GM19328 (cell line): ENCODE results near the gene KIF5B.

Experiments
- ATAC-seq: cut with Tn5 transposase; IDR thresholded peaks from one replicate; pipeline ENCODE4 v1.9.1; 2021; ENCODE audit warnings: mild to moderate bottlenecking, moderate library complexity; ENCODE audit not compliant: unreplicated experiment

The KIF5B gene

DNA sequence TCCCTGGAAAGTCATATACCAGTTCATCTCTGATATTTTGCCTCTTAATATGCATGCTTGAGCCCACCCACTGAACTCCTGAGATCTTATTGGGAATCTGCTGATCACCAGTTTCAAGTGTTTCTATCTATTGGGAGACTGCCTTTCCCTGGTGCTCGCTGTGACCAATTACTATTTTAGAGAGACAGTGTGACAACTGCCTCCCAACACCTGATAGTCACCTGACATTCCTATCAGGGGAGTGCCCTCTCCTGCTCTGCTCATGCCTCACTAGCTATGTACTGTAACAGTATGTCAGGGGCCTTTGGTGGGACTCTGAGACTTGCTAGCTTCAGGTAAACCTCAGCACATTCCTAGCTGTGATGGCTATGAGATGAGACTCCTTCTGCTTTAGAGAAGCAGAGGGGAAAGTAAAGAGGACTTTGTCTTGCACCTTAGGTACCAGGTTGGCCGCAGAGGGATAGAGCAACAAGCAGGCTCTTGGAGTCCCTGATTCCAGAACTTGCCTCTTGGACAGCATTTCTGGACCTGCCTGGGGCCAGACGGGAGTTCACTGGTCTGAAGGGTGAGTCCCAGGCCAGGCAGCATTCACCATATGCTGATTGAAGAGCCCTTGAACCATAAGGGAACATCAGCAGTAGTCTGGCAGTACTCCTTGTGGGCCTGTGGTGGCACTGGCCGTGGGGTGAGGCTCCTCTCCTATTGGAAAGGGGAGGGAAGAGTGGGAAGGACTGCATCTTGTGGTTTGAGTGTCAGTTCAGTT, 93.2 kb downstream of the KIF5B start:
- ATAC-seq = no peak

DNA sequence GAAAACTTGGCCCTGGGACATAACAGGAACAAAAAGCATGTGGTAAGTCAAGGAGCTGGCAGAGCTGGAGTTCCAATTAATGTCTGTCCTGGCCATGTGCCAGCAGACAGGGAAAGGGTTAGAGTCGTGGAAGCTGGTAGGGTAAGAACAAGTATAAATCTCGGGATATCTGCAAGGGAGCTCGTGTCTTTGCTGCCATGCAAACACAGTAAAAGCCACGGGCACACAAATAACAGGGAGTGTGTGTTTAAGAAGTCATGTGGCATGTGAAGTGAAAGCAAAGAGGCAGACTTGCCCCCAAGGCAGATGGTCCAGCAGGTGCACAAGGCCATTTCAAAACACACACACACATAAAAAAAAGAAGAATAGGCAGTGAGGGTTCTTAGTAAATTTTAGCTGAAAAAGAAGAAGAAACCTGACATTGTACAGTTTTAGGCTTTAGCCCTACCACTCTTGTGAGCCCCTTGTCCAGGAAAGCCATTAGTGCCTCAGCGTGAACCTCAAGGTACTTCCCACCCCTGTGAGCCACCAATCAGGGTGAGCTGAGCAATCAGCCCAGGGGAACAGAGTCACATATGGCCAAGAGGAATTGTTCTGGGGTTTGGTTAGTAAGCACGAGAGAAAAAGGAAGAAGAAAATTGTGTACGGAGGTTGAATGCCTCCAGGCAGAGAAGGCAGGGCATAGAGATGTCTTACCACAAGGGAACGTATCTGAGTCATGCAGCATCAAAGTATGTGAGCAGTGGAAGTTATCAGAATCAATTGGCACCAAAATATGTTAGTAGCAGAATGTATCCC, 94.7 kb downstream of the KIF5B start:
- no peak for ATAC-seq

DNA sequence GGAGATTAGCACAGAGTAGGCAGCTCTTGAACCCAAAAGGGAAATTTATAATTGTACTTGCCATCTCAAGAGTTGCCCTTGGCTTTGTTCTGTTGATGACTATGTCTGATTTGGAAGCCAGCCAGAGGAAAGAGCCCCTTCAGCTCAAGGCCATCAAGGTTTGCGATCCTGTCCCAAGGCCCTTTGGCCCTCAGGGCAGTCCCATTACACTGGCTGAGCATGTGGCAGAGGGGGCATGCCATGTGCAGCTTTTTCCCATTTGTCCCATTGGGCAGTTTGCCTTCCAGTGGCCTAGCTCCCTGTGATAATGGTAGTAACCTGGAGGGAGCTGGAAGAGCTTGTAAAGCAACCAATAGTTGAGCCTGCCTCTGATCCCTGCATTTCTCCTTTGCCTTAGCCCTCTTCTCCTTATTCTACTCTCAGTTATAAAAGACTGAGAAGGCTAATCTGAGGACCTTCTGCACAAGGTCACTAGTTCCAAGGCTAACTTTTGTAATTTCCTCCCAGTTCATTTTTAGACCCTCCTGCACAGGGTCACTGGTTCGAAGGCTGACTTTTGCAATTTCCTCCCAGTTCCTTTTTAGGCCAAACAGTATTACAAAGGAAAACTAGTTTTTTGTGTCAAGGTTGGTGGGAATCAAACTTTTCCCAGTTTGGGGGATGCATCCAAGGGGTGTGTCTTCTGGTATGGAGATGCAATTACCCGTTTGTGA, 96.6 kb downstream of the KIF5B start:
- no peak for ATAC-seq
